K562 (cell line): ENCODE data around the gene ODAD3. TPM values are rescaled to one million over a fixed set of nuclear protein-coding genes. Genes with fewer than 3 reads are reported as not detected.

Experiments
- CCAR2 ChIP-seq: fragments of 200-400 bp; formaldehyde crosslinking; IDR thresholded peaks from 2 replicates; pipeline ENCODE4 v1.6.1; 2017; ENCODE audit warnings: mild to moderate bottlenecking, low read depth, low read length
- CREBBP ChIP-seq: IDR thresholded peaks from one replicate; pipeline ENCODE4 v1.6.1; 2012; ENCODE audit warnings: low read depth, mild to moderate bottlenecking, control low read depth, inconsistent platforms, low read length
- CTBP1 ChIP-seq: fragments of 450-650 bp; IDR thresholded peaks from 2 replicates; pipeline ENCODE4 v1.6.1; 2016; ENCODE audit warnings: borderline replicate concordance
- HMGN3 ChIP-seq: IDR thresholded peaks from 2 replicates; pipeline ENCODE4 v1.6.1; 2011; ENCODE audit warnings: borderline replicate concordance, low read depth, mild to moderate bottlenecking, mixed read lengths, low read length; ENCODE audit not compliant: insufficient read length; ENCODE audit errors: extremely low read depth
- KLF10 ChIP-seq: fragments of 250-450 bp; sonication (Bioruptor Pico); IDR thresholded peaks from 2 replicates; pipeline ENCODE4 v1.6.1; 2021; ENCODE audit warnings: matching md5 sums
- MEF2A ChIP-seq: IDR thresholded peaks from 2 replicates; pipeline ENCODE4 v1.6.1; 2011; ENCODE audit warnings: low read depth, mild to moderate bottlenecking, low read length, moderate library complexity; ENCODE audit not compliant: control insufficient read depth
- NCOA2 ChIP-seq, 2 experiments: fragments of 450-650 bp; IDR thresholded peaks; 2 replicates each; pipeline ENCODE4 v1.6.1; 2018; ENCODE audit warnings: mild to moderate bottlenecking in 2 of 2, moderate library complexity in 1 of 2; ENCODE audit not compliant: partially characterized antibody in 2 of 2
- PBX2 ChIP-seq, 2 experiments: IDR thresholded peaks in 1 of 2; conservative IDR thresholded peaks in 1 of 2; 2 replicates each; pipeline ENCODE4 v1.6.1; 2016; ENCODE audit warnings: low read depth in 2 of 2, mild to moderate bottlenecking in 1 of 2, missing compliant biosample characterization in 1 of 2, missing genetic modification characterization in 1 of 2, moderate library complexity in 1 of 2
- POU5F1 ChIP-seq: fragments of 150-350 bp; IDR thresholded peaks from 2 replicates; pipeline ENCODE4 v1.6.1; 2014; ENCODE audit warnings: borderline replicate concordance, low read length, low read depth, mild to moderate bottlenecking; ENCODE audit not compliant: partially characterized antibody
- SIX5 ChIP-seq, 2 experiments: IDR thresholded peaks; 2 replicates each; pipeline ENCODE4 v1.6.1; 2011; ENCODE audit warnings: low read length in 2 of 2, borderline replicate concordance in 1 of 2, low read depth in 1 of 2, mild to moderate bottlenecking in 1 of 2, moderate library complexity in 1 of 2; ENCODE audit not compliant: insufficient read depth in 1 of 2
- SMC3 ChIP-seq: conservative IDR thresholded peaks from 2 replicates; pipeline ENCODE4 v1.6.1; 2011; ENCODE audit warnings: low read depth, low read length, improper control_type of control experiment; ENCODE audit not compliant: insufficient read depth
- SREBF1 ChIP-seq: fragments of 150-350 bp; IDR thresholded peaks from 2 replicates; pipeline ENCODE4 v1.6.1; 2014; ENCODE audit warnings: antibody characterized with exemption, low read depth, low read length, borderline replicate concordance
- THRA ChIP-seq: fragments of 450-650 bp; IDR thresholded peaks from 2 replicates; pipeline ENCODE4 v1.6.1; 2017; ENCODE audit warnings: mild to moderate bottlenecking, moderate library complexity
- TRIM24 ChIP-seq, 2 experiments: fragments of 450-650 bp; IDR thresholded peaks; 2 replicates each; pipeline ENCODE4 v1.6.1; 2016
- TRIM25 ChIP-seq: fragments of 450-650 bp; IDR thresholded peaks from 2 replicates; pipeline ENCODE4 v1.7.0; 2016; ENCODE audit warnings: borderline replicate concordance
- XRCC3 ChIP-seq: fragments of 450-650 bp; IDR thresholded peaks from 2 replicates; pipeline ENCODE4 v1.6.1; 2017; ENCODE audit warnings: mild to moderate bottlenecking, moderate library complexity
- ZNF3 ChIP-seq: fragments of 250-450 bp; sonication (Bioruptor Pico); IDR thresholded peaks from 2 replicates; pipeline ENCODE4 v1.5.0; 2021; ENCODE audit warnings: mild to moderate bottlenecking, moderate library complexity
- ZNF449 ChIP-seq: fragments of 250-450 bp; sonication (Bioruptor Pico); IDR thresholded peaks from 2 replicates; pipeline ENCODE4 v1.8.0; 2022; ENCODE audit warnings: moderate library complexity, mild to moderate bottlenecking, inconsistent platforms
- ZNF764 ChIP-seq: fragments of 250-450 bp; sonication (Bioruptor Pico); IDR thresholded peaks from 2 replicates; pipeline ENCODE4 v1.4.0; 2020; ENCODE audit warnings: low read depth, mild to moderate bottlenecking, moderate library complexity
- polyA plus RNA-seq, 8 experiments: library from polyadenylated mRNA; depleted of rRNA in 4 of 8; stranded (reverse) in 5 of 8; unstranded in 3 of 8; fragments of >200 nt; fragmentation: Nextera tagmentation in 2 of 8; fragmentation: Illumina TruSeq in 1 of 8; extraction: Ambion mirVana in 2 of 8; extraction: Trizol in 1 of 8; gene quantifications; 2 replicates each; pipeline versions ENCODE4 v1.2.1 to v1.2.3, GENCODE V29; 2011 to 2014; ENCODE audit warnings: inconsistent platforms in 1 of 8, missing spikeins in 1 of 8
- total RNA-seq, 7 experiments: library from RNA; depleted of rRNA in 6 of 7; stranded (reverse); fragments of >200 nt in 6 of 7; fragmentation: Illumina TruSeq in 2 of 7; extraction: Trizol in 2 of 7; gene quantifications; 2 replicates each; pipeline versions ENCODE4 v1.2.1 to v1.2.3, GENCODE V29; 2011 to 2021; ENCODE audit warnings: low replicate concordance in 1 of 7

Gene ODAD3
- total and polyA plus RNA-seq, 9 of the 15 experiments (the other 6 are each of a cell fraction or from before 2014, with no cell fraction given): 0.07 to 0.72 (median 0.14) TPM; not detected in 2

GRCh38 chr19:11382898-11383705, 51.8 kb downstream of the ODAD3 start (continued):
- TF ChIP-seq SIX5 (IDR thresholded peaks at IDR 0.05; ENCODE audit: borderline replicate concordance in 1 of 2, insufficient read depth in 1 of 2, low read depth in 1 of 2, low read length in 2 of 2): no peak
- no peak for TF ChIP-seq ZNF449
- no peak for TF ChIP-seq CCAR2
- TF ChIP-seq POU5F1: no peak
- TF ChIP-seq TRIM25: no peak
- TF ChIP-seq XRCC3: no peak
- TF ChIP-seq TRIM24 (IDR thresholded peaks at IDR 0.05): no peak
- no peak for TF ChIP-seq ZNF764 (CRISPR knock-in tag)
- no peak for TF ChIP-seq MEF2A
- TF ChIP-seq NCOA2 (IDR thresholded peaks at IDR 0.05; ENCODE audit: partially characterized antibody in 2 of 2): no peak
- TF ChIP-seq SMC3: peak; percentile 65
- TF ChIP-seq PBX2 (CRISPR knock-in tag; IDR thresholded peaks at IDR 0.05; ENCODE audit: low read depth): no peak
- no peak for TF ChIP-seq PBX2 (tag; conservative IDR thresholded peaks at IDR 0.05; ENCODE audit: low read depth)
- no peak for TF ChIP-seq SREBF1
- TF ChIP-seq ZNF3: no peak
- no peak for TF ChIP-seq THRA
- no peak for TF ChIP-seq CREBBP
- peak; percentile 53 for TF ChIP-seq HMGN3
- peak; percentile 73 for TF ChIP-seq CTBP1
- no peak for TF ChIP-seq KLF10
